Ishikawa (cell line): ENCODE results near the gene SLC41A3.

Source experiments
- CEBPB ChIP-seq: IDR thresholded peaks from 2 replicates; pipeline ENCODE4 v1.6.1; 2012
- CREB1 ChIP-seq: IDR thresholded peaks from 2 replicates; pipeline ENCODE4 v1.6.1; 2012; ENCODE audit warnings: low read depth
- EGR1 ChIP-seq: IDR thresholded peaks from 2 replicates; pipeline ENCODE4 v1.6.1; 2012
- EP300 ChIP-seq: IDR thresholded peaks from 2 replicates; pipeline ENCODE4 v1.6.1; 2012; ENCODE audit warnings: borderline replicate concordance
- FOXM1 ChIP-seq: IDR thresholded peaks from 2 replicates; pipeline ENCODE4 v1.6.1; 2012; ENCODE audit warnings: low read depth, borderline replicate concordance
- MAX ChIP-seq: IDR thresholded peaks from 2 replicates; pipeline ENCODE4 v1.6.1; 2012
- NFIC ChIP-seq: IDR thresholded peaks from 2 replicates; pipeline ENCODE4 v1.6.1; 2012
- RAD21 ChIP-seq: IDR thresholded peaks from 2 replicates; pipeline ENCODE4 v1.6.1; 2012; ENCODE audit warnings: low read depth
- REST ChIP-seq: IDR thresholded peaks from 2 replicates; pipeline ENCODE4 v1.6.1; 2012; ENCODE audit warnings: low read depth, mild to moderate bottlenecking
- TAF1 ChIP-seq: IDR thresholded peaks from 2 replicates; pipeline ENCODE4 v1.6.1; 2012; ENCODE audit warnings: low read depth, mild to moderate bottlenecking
- TCF12 ChIP-seq: IDR thresholded peaks from 2 replicates; pipeline ENCODE4 v1.6.1; 2012; ENCODE audit warnings: low read depth
- TEAD4 ChIP-seq: IDR thresholded peaks from 2 replicates; pipeline ENCODE4 v1.6.1; 2012
- USF1 ChIP-seq: IDR thresholded peaks from 2 replicates; pipeline ENCODE4 v1.6.1; 2012
- YY1 ChIP-seq: IDR thresholded peaks from 2 replicates; pipeline ENCODE4 v1.6.1; 2012; ENCODE audit warnings: low read depth
- ZBTB7A ChIP-seq: IDR thresholded peaks from 2 replicates; pipeline ENCODE4 v1.6.1; 2012; ENCODE audit warnings: low read depth

SLC41A3 gene

GRCh38 chr3:126078866-126079265 is 5.1 kb downstream of the SLC41A3 start:
- TF ChIP-seq EP300 (no peak), ZBTB7A (no peak), REST (no peak), TEAD4 (no peak), EGR1 (no peak), YY1 (no peak), CREB1 (no peak), RAD21 (no peak), TAF1 (no peak), MAX (no peak), CEBPB (no peak), TCF12 (no peak), USF1 (no peak), NFIC (no peak), FOXM1 (no peak)

- no peak for TF ChIP-seq CREB1
- TF ChIP-seq CEBPB: no peak
- TF ChIP-seq MAX: no peak
- TF ChIP-seq TCF12: no peak
Measured at GRCh38 chr3:126077754-126078153, 6.2 kb downstream of the SLC41A3 start.

- TF ChIP-seq REST: no peak
- TF ChIP-seq EP300: no peak
- TF ChIP-seq USF1: no peak
- TF ChIP-seq EGR1: no peak
- TF ChIP-seq FOXM1: no peak
- no peak for TF ChIP-seq TEAD4
- TF ChIP-seq RAD21: no peak
- no peak for TF ChIP-seq YY1
- no peak for TF ChIP-seq CREB1
- TF ChIP-seq TCF12: no peak
- no peak for TF ChIP-seq MAX
- TF ChIP-seq ZBTB7A: no peak
- no peak for TF ChIP-seq CEBPB
- no peak for TF ChIP-seq TAF1
- no peak for TF ChIP-seq NFIC
Measured at GRCh38 chr3:126076140-126076539, 7.8 kb downstream of the SLC41A3 start.

- TF ChIP-seq EP300 (no peak), ZBTB7A (no peak), USF1 (no peak), TCF12 (no peak), TAF1 (no peak), EGR1 (no peak), MAX (no peak), YY1 (no peak), RAD21 (no peak)
Measured at GRCh38 chr3:126070146-126070545, 13.8 kb downstream of the SLC41A3 start.

- TF ChIP-seq ZBTB7A: no peak
- no peak for TF ChIP-seq MAX
- TF ChIP-seq REST: no peak
- TF ChIP-seq TCF12: no peak
- no peak for TF ChIP-seq YY1
- no peak for TF ChIP-seq TAF1
- no peak for TF ChIP-seq CEBPB
- no peak for TF ChIP-seq RAD21
- no peak for TF ChIP-seq TEAD4
- TF ChIP-seq EGR1: no peak
- TF ChIP-seq FOXM1: no peak
- no peak for TF ChIP-seq USF1
- no peak for TF ChIP-seq EP300
- TF ChIP-seq NFIC: no peak
- TF ChIP-seq CREB1: no peak
Measured at GRCh38 chr3:126067959-126068358, 16.0 kb downstream of the SLC41A3 start.
